ENCODE data around the gene SUPT20H. TPM values are rescaled to one million over a fixed set of nuclear protein-coding genes. Genes with fewer than 3 reads are reported as not detected.

SUPT20H gene
- total RNA-seq, 6 experiments from 2014 or later: 14.0 to 18.1 (median 16.1) TPM

DNA sequence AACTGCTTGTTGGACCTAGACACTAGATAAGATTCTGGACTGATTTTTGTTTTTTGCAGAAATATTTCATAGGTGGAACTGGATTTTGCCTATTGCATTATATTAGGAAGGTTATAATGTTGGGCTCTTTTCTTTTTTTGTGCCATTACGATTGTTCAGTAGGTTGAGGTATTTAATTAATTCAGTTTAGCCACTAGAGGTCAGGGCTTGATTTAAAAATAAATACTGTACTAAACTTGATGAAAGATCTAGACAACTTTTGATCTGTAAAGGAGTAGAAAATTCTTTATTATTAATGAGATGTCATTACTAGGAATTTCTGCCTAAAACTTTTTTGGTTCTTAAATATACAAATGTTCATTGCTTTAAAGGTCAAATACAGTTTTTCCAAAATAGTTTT lies 15.2 kb upstream of the SUPT20H start:
- TF ChIP-seq, protein P1, sequence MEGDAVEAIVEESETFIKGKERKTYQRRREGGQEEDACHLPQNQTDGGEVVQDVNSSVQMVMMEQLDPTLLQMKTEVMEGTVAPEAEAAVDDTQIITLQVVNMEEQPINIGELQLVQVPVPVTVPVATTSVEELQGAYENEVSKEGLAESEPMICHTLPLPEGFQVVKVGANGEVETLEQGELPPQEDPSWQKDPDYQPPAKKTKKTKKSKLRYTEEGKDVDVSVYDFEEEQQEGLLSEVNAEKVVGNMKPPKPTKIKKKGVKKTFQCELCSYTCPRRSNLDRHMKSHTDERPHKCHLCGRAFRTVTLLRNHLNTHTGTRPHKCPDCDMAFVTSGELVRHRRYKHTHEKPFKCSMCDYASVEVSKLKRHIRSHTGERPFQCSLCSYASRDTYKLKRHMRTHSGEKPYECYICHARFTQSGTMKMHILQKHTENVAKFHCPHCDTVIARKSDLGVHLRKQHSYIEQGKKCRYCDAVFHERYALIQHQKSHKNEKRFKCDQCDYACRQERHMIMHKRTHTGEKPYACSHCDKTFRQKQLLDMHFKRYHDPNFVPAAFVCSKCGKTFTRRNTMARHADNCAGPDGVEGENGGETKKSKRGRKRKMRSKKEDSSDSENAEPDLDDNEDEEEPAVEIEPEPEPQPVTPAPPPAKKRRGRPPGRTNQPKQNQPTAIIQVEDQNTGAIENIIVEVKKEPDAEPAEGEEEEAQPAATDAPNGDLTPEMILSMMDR (IDR thresholded peaks at IDR 0.05): peak; percentile 48 to 51 (median 50)
- TF ChIP-seq POLR2A (IDR thresholded peaks at IDR 0.05): no peak
- Histone ChIP-seq H3K4me1 (no peaks in the 10 kb centered on the region), H3K4me3 (no peak overlapping the region), H3K36me3 (no peaks in the 10 kb centered on the region), H3K27ac (no peak overlapping the region), H3K9me3 (no peaks in the 10 kb centered on the region), H3K27me3 (no peaks in the 10 kb centered on the region)
- ATAC-seq (peak; percentile 60 to 64 (median 64)), DNase-seq (no peak)
- intact Hi-C loops (cut with DNase I): no loop called here
- 3% methylated on average over 1 of the region's 1 CpG for WGBS (ENCODE audit: insufficient coverage, low coverage, low lambda C conversion rate, missing lambda C conversion rate)

DNA sequence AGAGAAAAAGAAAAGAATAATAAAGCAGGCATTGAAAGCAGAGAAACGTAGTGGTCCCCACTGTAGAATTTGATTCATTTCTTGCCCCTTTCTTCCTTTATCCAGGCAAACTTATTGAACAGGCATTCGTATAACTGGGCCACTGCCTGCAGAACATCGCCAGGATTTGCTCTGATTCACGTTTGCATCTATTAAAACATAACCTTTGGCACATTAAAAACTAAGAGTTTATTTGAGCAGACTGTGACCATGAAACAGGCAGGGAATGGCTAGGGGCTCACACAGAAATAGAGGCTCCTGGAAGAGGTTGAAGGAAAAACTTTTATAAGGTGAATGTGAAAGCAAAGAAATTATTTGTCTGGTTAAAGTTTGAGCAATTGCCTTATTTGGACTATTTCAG lies 12.5 kb upstream of the SUPT20H start:
- no peak for ATAC-seq
- no peak for DNase-seq
- H3K27me3 ChIP-seq: no peaks in the 10 kb centered on the region
- TF ChIP-seq POLR2A (IDR thresholded peaks at IDR 0.05): no peak
- TF ChIP-seq, protein P1 (IDR thresholded peaks at IDR 0.05): no peak
- H3K27ac ChIP-seq: no peak overlapping the region
- intact Hi-C loops (cut with DNase I): no loop called here
- WGBS (ENCODE audit: insufficient coverage, low coverage, low lambda C conversion rate, missing lambda C conversion rate): 25% methylated on average over 4 of the region's 4 CpGs
- no peaks in the 10 kb centered on the region for H3K4me1 ChIP-seq
- no peaks in the 10 kb centered on the region for H3K36me3 ChIP-seq
- H3K4me3 ChIP-seq: no peak overlapping the region
- no peaks in the 10 kb centered on the region for H3K9me3 ChIP-seq

DNA sequence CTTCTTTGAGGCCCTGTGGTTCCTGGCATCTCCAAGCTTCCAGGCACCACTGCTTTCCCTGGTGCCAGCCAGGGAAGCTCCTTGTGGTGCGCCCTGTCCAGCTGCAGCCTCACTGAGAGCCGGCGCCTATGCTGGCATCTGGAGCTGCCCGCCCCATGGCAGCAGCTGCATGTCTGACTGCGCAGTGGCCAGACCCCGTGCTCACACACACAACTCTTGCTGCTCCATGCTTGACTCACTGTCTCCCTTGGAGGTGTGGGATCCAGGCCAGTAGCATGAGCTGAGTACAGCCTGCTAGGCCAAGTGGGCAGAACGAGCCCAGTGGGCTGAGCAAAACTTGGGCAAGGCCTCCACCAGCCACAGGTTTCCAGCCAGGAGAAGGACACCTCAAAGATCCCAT lies 11.5 kb upstream of the SUPT20H start:
- Histone ChIP-seq H3K9me3 (no peaks in the 10 kb centered on the region), H3K36me3 (no peaks in the 10 kb centered on the region), H3K4me1 (no peaks in the 10 kb centered on the region), H3K27ac (no peak overlapping the region), H3K4me3 (no peak overlapping the region), H3K27me3 (no peaks in the 10 kb centered on the region)
- ATAC-seq: no peak
- intact Hi-C loops (cut with DNase I): no loop called here
- no peak for TF ChIP-seq POLR2A (IDR thresholded peaks at IDR 0.05)
- TF ChIP-seq, protein P1 (IDR thresholded peaks at IDR 0.05): no peak
- no peak for DNase-seq
- no CpG with 5 or more reads among the region's 7 CpGs for WGBS (ENCODE audit: insufficient coverage, low coverage, low lambda C conversion rate, missing lambda C conversion rate)

DNA sequence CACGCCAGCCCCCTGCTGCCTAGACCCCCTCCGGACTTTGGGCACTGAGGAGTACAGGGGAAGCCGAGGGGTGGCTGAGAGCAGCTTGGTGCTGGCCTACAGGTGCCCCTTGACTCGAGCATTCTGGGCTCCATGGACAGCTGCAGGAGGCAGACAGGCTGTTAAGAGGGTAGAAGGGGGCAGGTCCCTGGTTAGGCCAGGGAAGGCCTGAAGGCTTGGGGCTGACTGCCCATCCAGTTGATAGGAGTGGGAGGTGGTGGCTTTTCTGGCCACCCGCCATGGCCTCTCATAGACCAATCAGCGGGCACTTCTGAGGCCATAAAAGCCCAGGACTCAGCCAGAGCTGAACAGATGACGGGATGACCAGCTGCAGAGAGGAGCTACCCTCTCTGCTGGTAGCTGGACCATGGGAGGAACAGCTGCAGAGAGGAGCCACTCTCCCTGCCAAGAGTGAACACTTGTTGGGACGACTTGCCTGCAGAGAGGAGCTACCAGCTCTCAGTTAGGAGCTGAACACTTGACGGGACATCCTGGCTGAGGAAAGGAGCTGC lies 10.7 kb upstream of the SUPT20H start:
- Histone ChIP-seq H3K27me3 (no peaks in the 10 kb centered on the region), H3K27ac (no peak overlapping the region), H3K9me3 (no peaks in the 10 kb centered on the region), H3K4me3 (no peak overlapping the region), H3K4me1 (no peaks in the 10 kb centered on the region), H3K36me3 (no peaks in the 10 kb centered on the region)
- 80% methylated on average over 1 of the region's 9 CpGs for WGBS (ENCODE audit: insufficient coverage, low coverage, low lambda C conversion rate, missing lambda C conversion rate)
- TF ChIP-seq POLR2A (IDR thresholded peaks at IDR 0.05): no peak
- TF ChIP-seq, protein P1 (IDR thresholded peaks at IDR 0.05): no peak
- intact Hi-C loops (cut with DNase I): no loop called here
- peak in 1 of 4 donors; percentile 33 for ATAC-seq
- DNase-seq: no peak
